HG03025 (cell line): Measurements from ENCODE around the gene CDH5.

ENCODE experiments used
- ATAC-seq: cut with Tn5 transposase; IDR thresholded peaks from one replicate; pipeline ENCODE4 v1.9.1; 2021; ENCODE audit warnings: mild to moderate bottlenecking, moderate library complexity; ENCODE audit not compliant: unreplicated experiment, low FRiP score

CDH5 gene

GRCh38 chr16:66409156-66409555, 42.7 kb downstream of the CDH5 start:
- no peak for ATAC-seq

GRCh38 chr16:66412182-66412581, 45.7 kb downstream of the CDH5 start:
- ATAC-seq = no peak

GRCh38 chr16:66414891-66415290, 48.4 kb downstream of the CDH5 start:
- ATAC-seq = no peak

GRCh38 chr16:66416136-66416535, 49.6 kb downstream of the CDH5 start:
- ATAC-seq = no peak

GRCh38 chr16:66416939-66417700, 50.6 kb downstream of the CDH5 start:
- ATAC-seq = no peak

- ATAC-seq = no peak
Observed at GRCh38 chr16:66418165-66418962, 51.9 kb downstream of the CDH5 start.

GRCh38 chr16:66419527-66419926, 53.0 kb downstream of the CDH5 start:
- no peak for ATAC-seq

- no peak for ATAC-seq
Observed at GRCh38 chr16:66420396-66420795, 53.9 kb downstream of the CDH5 start.

- ATAC-seq = no peak
Observed at GRCh38 chr16:66421891-66422290, 55.4 kb downstream of the CDH5 start.

- no peak for ATAC-seq
Observed at GRCh38 chr16:66422366-66422765, 55.9 kb downstream of the CDH5 start.

- no peak for ATAC-seq
Observed at GRCh38 chr16:66423177-66423576, 56.7 kb downstream of the CDH5 start.

- no peak for ATAC-seq
Observed at GRCh38 chr16:66425651-66426050, 59.2 kb downstream of the CDH5 start.

GRCh38 chr16:66426112-66427035, 59.9 kb downstream of the CDH5 start:
- ATAC-seq = no peak

GRCh38 chr16:66427036-66427860, 60.8 kb downstream of the CDH5 start, which contains the start of gene BEAN1:
Gene BEAN1, plus strand, starts transcription at chr16:66427295. Its CDS starts 10,382 bp downstream, at chr16:66437677.
- no peak for ATAC-seq

- no peak for ATAC-seq
Observed at GRCh38 chr16:66427871-66428681, 61.6 kb downstream of the CDH5 start.

GRCh38 chr16:66428682-66429251, 62.3 kb downstream of the CDH5 start:
- ATAC-seq = no peak

- no peak for ATAC-seq
Observed at GRCh38 chr16:66429290-66429962, 62.9 kb downstream of the CDH5 start.

GRCh38 chr16:66430214-66430613, 63.7 kb downstream of the CDH5 start:
- ATAC-seq = no peak
